Adrenal gland (tissue), 5 donors: ENCODE results near the gene EPO.

Experiments
- CTCF ChIP-seq, 6 experiments: fragments of 450-650 bp in 4 of 6; fragments of 200-600 bp in 2 of 6; sonication (generic) in 1 of 6; IDR thresholded peaks; 1 replicate in 5 of 6; 2 replicates in 1 of 6; pipeline versions ENCODE4 v1.5.1 to v1.8.0; 2016 to 2021; ENCODE audit warnings: antibody characterized with exemption in 6 of 6, mild to moderate bottlenecking in 2 of 6, moderate library complexity in 1 of 6
- POLR2A ChIP-seq, 2 donors: fragments of 450-650 bp; IDR thresholded peaks; one replicate each; pipeline ENCODE4 v1.6.1; 2017; ENCODE audit warnings: antibody characterized with exemption in 2 of 2, mild to moderate bottlenecking in 2 of 2, moderate library complexity in 1 of 2
- donor health status: DM: no; HTN: no; CAD: no.

DNA sequence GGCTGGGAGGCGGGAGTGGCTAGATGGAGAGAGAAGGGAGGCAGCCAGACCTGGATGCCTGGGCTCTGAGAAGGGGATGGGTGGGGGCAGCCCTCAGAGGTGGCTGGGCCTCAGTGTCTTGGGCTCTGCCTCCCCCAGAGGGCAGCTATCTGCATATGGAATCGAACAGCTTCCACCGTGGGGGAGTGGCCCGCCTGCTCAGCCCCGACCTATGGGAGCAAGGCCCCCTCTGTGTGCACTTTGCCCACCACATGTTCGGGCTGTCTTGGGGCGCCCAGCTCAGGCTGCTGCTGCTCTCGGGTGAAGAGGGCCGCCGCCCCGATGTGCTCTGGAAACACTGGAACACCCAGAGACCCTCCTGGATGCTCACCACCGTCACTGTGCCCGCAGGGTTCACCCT, 16.4 kb downstream of the EPO start:
- no peak for TF ChIP-seq CTCF (IDR thresholded peaks at IDR 0.05)
- no peak for TF ChIP-seq POLR2A (IDR thresholded peaks at IDR 0.05)
